NCI-H187 (cell line): ENCODE results near the gene AIF1L.

Experiments
- DNase-seq, 2 experiments: peaks; one replicate each; lab custom pipeline; 2025; lab: John Stamatoyannopoulos, UW

The AIF1L gene

GRCh38 chr9:131167936-131168335 lies 71.6 kb downstream of the AIF1L start:
- DNase-seq = no peak

- DNase-seq = no peak
Measured at GRCh38 chr9:131169563-131170240, 73.4 kb downstream of the AIF1L start.
